Activated naive CD8-positive, alpha-beta T cell treated with anti-CD3 and anti-CD28 coated beads, Interleukin-2, amount 10 ng/mL, durations not matched to agents 7 days and 5 days (primary cell): ENCODE data around the gene B4GALT2. TPM values are rescaled to one million over a fixed set of nuclear protein-coding genes. Genes with fewer than 3 reads are reported as not detected.

Experiments
- ATAC-seq: fragments of 150-1000 bp; cut with Tn5 transposase; one replicate; pipeline ENCODE4 v1.10.0; 2021; ENCODE audit warnings: low read depth, moderate library complexity
- POLR2A ChIA-PET: fragments of 350-600 bp; sonication (Branson Sonifier 250); formaldehyde crosslinking; loops from one replicate; lab custom pipeline; 2021; ENCODE audit warnings: antibody characterized with exemption; lab: Charles Lee
- DNase-seq: peaks from one replicate; pipeline ENCODE4 v3.0.0; 2021
- H3K27ac Mint-ChIP-seq: one replicate; pipeline ENCODE4 v1.8.0; 2022; ENCODE audit warnings: mild to moderate bottlenecking, mixed read lengths
- H3K27me3 Mint-ChIP-seq: one replicate; pipeline ENCODE4 v1.8.0; 2022; ENCODE audit warnings: mild to moderate bottlenecking, moderate library complexity, mixed read lengths
- H3K36me3 Mint-ChIP-seq: one replicate; pipeline ENCODE4 v1.8.0; 2021; ENCODE audit warnings: mild to moderate bottlenecking, mixed read lengths
- H3K4me1 Mint-ChIP-seq: one replicate; pipeline ENCODE4 v1.8.0; 2021; ENCODE audit warnings: mixed read lengths
- H3K4me3 Mint-ChIP-seq: one replicate; pipeline ENCODE4 v1.8.0; 2022; ENCODE audit warnings: mild to moderate bottlenecking, moderate library complexity, mixed read lengths
- H3K9me3 Mint-ChIP-seq: one replicate; pipeline ENCODE4 v1.8.0; 2021; ENCODE audit warnings: mixed read lengths
- total RNA-seq, 2 experiments: library from RNA; stranded (reverse); gene quantifications; one replicate each; pipeline ENCODE4 v1.2.3, GENCODE V29; 2021

B4GALT2 gene
- total RNA-seq, 2 experiments from 2014 or later, result 12.5 to 13.3 TPM

DNA sequence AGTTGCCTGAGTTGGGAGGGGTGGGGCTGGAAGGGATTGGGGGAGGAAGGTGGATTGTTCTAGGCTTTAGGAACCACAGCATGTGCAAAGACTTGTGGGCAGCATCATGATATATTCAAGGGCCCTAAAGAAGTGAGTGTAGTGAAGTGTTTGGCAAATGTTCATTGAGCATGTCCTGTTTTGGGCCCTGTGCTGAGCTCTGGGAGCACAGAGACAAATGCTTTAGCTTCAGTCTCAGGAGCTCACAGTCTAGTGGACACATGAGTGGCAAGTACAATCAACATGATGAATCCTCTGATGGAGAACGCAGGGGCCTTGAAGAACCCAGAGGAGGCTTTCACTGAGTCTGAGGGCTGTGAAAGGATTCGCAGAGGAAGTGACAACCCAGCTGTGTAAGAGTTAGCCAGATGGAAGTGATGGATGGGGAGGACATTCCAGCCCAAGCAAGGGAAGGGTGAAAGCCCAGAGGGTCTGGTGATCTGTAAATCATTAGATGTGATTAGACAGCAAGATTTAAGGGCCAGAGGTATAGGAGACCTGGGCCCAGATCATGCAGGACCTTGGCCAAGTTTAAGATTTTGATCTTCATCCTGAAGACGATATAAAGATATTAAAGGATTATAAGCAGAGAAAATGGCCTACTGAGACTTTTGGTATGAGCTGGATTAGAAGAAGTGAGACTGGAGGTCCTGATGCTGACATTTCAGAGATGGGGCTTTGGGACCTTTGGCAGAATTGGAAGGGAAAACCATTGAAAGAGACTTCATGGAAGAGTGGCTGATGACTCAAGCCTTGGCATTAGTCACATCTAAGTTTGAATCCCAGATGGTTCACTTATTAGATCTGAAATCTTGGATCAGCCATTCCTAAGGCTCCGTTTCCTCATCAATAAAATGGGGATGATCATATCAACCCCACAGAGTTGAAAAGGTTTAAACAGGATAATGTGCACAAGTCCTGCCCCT lies 27.7 kb upstream of the B4GALT2 start:
- H3K4me1 Mint-ChIP-seq, result peaks cover 12% of the 10 kb centered on the region
- POLR2A ChIA-PET, result no interaction called here
- no peak overlapping the region for H3K27ac Mint-ChIP-seq
- no peak for DNase-seq
- peaks cover 3% of the 10 kb centered on the region for H3K36me3 Mint-ChIP-seq
- no peak overlapping the region for H3K4me3 Mint-ChIP-seq
- no peaks in the 10 kb centered on the region for H3K9me3 Mint-ChIP-seq
- no peaks in the 10 kb centered on the region for H3K27me3 Mint-ChIP-seq
- ATAC-seq, result no peak

DNA sequence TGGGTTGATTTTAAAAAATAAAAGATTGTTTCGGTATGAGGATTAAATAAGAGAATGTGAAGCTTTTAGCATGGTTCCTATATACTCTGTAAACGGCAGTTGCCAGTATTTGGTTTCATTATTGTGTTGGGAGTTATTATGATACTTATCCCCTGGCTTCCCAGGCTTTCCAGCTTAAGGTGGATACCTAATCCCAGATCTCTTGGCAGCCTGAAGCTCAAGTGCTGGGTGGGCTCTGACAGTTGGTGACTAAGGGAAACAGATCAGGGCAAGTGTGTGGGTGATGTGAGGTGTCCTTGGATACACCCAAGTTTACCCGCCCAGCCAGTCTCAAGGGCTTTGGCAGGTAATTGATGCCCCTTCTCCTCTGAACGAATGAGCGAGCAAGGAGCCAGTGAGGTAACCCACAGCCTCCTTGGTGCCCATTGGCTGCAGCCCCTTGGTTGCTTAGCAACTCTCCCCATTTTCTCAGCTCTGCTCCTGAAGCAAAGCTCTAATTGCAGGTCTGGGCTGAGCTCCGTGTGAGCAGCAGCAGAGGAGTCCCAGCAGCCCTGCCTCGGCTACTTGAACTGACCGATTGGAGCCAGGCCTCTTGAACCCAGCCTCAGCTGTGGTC lies 26.2 kb upstream of the B4GALT2 start:
- DNase-seq (no peak), ATAC-seq (no peak)
- Mint-ChIP-seq H3K36me3 (peaks cover 6% of the 10 kb centered on the region), H3K27me3 (no peaks in the 10 kb centered on the region), H3K27ac (no peak overlapping the region), H3K4me3 (no peak overlapping the region), H3K4me1 (peaks cover 8% of the 10 kb centered on the region), H3K9me3 (no peaks in the 10 kb centered on the region)
- POLR2A ChIA-PET, result no interaction called here

DNA sequence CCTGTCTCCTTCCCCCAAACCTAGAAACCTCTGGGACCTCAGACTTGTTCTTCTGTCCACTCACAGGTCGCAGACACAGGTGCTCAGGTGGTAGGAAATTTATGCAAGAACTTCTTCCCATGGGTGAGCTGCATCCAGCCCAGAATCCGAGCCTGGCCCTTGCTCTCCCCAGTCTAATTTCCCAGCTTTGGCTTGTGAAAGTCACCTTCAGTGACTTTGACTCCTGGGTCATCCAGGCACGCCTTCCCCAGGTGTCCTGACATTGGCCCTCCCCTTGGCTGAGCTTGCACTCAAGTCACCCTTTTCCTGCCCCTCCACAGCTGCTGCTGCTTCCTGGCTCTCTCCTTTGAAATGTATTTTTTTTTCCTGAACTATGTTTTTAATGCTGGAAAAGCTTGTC lies 25.6 kb upstream of the B4GALT2 start:
- H3K36me3 Mint-ChIP-seq, result peaks cover 6% of the 10 kb centered on the region

DNA sequence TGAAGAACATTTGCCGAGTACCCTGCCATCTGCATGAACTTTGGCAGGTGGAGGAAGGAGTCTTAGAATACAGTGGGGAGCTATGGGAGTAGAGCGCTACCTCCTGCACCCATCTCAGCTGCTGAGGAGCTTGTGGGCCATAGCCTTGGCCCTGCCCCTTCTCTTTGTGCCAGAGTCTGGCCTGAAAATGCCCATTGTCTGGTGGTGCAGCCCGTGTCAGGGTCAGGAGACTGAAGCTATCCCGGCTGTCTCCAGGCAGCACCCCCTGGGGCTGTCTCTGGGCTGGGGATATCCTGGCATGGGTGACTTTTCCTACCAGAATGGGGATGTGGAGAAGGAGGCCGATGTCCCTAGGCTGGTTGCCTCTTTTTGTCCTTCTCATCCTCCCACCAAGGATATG lies 25.0 kb upstream of the B4GALT2 start:
- POLR2A ChIA-PET, result no interaction called here

More for the DNA sequence above, 25.6 kb upstream of the B4GALT2 start:
- POLR2A ChIA-PET, result no interaction called here
- ATAC-seq, result no peak
- Mint-ChIP-seq H3K27ac (no peak overlapping the region), H3K9me3 (no peaks in the 10 kb centered on the region), H3K4me3 (no peak overlapping the region), H3K4me1 (peaks cover 3% of the 10 kb centered on the region), H3K27me3 (no peaks in the 10 kb centered on the region)
- DNase-seq, result no peak

DNA sequence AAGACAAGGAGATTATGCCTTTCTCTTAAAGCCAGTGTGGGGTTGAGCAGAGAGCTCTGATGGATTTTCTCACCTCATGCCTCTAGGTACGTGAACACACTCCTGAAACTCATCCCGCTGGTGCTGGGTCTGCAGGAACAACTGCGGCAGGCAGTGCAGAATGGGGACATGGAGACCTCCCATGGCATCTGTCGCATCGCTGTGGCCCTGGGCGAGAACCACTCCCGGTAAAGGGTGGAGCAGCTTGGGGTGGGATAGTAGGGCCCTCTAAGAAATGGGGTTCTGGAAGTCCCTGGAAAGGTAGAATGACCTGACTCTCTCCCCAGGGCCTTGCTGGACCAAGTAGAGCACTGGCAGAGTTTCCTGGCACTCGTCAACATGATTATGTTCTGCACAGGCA lies 22.8 kb upstream of the B4GALT2 start:
- POLR2A ChIA-PET, result interaction anchor here (1.1 kb wide), 1 partner anchor 45 kb away, joined by 4 read pairs; no protein-coding TSS in a partner anchor
- Mint-ChIP-seq H3K36me3 (peaks cover 5% of the 10 kb centered on the region), H3K9me3 (no peaks in the 10 kb centered on the region), H3K27ac (no peak overlapping the region), H3K4me1 (no peaks in the 10 kb centered on the region), H3K4me3 (no peak overlapping the region), H3K27me3 (no peaks in the 10 kb centered on the region)
- DNase-seq (no peak), ATAC-seq (no peak)

More for the DNA sequence above, 25.0 kb upstream of the B4GALT2 start:
- H3K36me3 Mint-ChIP-seq, result peaks cover 6% of the 10 kb centered on the region
- no peaks in the 10 kb centered on the region for H3K9me3 Mint-ChIP-seq
- ATAC-seq (no peak), DNase-seq (no peak)
- no peak overlapping the region for H3K27ac Mint-ChIP-seq
- H3K4me1 Mint-ChIP-seq, result no peaks in the 10 kb centered on the region
- no peak overlapping the region for H3K4me3 Mint-ChIP-seq
- H3K27me3 Mint-ChIP-seq, result no peaks in the 10 kb centered on the region

DNA sequence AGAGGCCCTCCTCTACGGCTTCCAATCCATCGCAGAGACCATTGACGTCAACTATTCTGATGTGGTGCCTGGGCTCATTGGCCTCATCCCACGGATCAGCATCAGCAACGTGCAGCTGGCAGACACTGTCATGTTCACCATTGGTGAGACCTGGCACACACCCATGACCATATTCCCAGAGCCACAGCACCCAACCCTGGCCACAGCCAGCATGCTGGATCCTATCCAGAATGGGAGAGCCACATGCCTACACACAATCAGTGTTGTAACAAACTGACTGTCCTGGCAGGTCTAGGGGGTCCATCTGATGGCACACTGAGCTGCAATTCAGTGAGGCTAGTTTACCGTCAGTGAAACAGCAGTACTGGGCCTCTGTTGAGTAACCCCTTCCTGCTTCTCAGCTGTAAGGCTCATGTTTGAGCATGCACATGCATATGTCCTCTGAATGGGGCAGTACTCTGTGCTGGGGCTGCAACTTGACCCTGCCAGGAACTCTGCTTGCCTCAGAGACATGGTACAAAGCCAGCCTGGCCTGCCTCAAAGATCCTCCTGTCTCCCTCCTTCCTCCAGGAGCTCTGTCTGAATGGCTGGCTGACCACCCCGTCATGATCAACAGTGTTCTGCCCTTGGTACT lies 21.5 kb upstream of the B4GALT2 start:
- H3K9me3 Mint-ChIP-seq, result no peaks in the 10 kb centered on the region
- no peak for ATAC-seq
- no peak overlapping the region for H3K4me3 Mint-ChIP-seq
- H3K27me3 Mint-ChIP-seq, result no peaks in the 10 kb centered on the region
- POLR2A ChIA-PET, result interaction anchor here (1.1 kb wide), 1 partner anchor 46 kb away, joined by 4 read pairs; no protein-coding TSS in a partner anchor
- peaks cover 7% of the 10 kb centered on the region for H3K36me3 Mint-ChIP-seq
- DNase-seq, result no peak
- peaks cover 4% of the 10 kb centered on the region for H3K4me1 Mint-ChIP-seq
- H3K27ac Mint-ChIP-seq, result no peak overlapping the region

DNA sequence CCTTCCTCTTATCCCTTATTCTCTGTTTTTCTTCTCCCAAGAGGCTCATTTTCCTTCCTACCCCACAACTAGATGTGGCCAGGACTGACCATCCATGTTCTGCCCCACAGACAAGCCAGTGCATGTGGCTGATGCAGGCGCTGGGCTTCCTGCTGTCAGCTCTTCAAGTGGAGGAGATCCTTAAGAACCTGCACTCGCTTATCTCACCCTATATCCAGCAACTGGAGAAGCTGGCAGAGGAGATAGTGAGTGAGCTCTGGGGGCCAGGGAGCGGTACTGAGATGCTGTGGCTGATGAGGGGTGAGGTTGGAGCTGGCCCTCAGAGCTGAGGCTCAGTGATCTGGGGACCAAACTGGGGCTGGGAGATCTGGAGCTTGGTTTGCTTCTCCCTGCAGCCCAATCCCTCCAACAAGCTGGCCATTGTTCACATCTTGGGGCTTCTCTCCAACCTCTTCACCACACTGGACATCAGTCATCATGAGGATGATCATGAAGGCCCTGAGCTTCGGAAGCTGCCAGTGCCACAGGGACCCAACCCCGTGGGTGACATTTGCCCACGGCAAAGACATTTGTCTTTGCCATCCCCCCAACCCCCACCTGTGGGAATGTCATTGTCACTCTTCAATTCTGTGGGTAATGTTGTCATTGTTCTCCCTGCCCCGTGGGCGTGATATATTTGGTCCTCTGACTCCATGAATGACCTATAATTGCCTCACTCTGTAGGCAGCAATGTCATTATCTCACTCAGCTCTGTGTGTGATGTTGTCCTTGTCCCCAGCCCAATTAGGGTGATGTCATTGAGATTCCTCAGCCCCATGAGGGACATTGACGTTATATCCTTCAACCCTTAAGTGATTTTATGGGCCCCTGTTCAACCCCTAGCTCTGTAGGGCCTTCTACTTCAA lies 20.4 kb upstream of the B4GALT2 start:
- no peak overlapping the region for H3K4me3 Mint-ChIP-seq
- ATAC-seq, result no peak
- no peak overlapping the region for H3K27ac Mint-ChIP-seq
- H3K4me1 Mint-ChIP-seq, result peaks cover 8% of the 10 kb centered on the region
- no peak for DNase-seq
- H3K36me3 Mint-ChIP-seq, result peaks cover 7% of the 10 kb centered on the region
- H3K9me3 Mint-ChIP-seq, result no peaks in the 10 kb centered on the region
- POLR2A ChIA-PET, result interaction anchor here (1.2 kb wide), 1 partner anchor 9 kb away, joined by 3 read pairs; no protein-coding TSS in a partner anchor
- H3K27me3 Mint-ChIP-seq, result no peaks in the 10 kb centered on the region

DNA sequence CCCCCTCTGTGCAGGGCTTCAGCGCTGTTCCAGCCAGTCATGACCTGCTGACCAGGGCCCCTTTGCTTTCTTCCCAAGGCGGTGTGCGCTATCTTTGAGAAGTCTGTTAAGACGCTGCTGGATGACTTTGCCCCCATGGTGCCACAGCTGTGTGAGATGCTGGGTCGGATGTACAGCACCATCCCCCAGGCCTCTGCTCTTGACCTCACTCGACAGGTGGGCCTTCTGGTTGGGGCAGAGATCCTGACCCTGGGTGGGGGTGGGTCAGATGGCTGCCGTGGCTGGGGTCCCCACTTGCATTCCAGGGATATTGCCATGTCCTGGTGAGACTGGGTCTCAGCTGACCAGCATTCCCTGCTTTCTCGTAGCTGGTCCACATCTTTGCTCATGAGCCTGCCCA lies 18.2 kb upstream of the B4GALT2 start:
- POLR2A ChIA-PET, result no interaction called here
- ATAC-seq (no peak), DNase-seq (no peak)
- H3K36me3 Mint-ChIP-seq, result peaks cover 7% of the 10 kb centered on the region
- H3K4me1 Mint-ChIP-seq, result peaks cover 8% of the 10 kb centered on the region
- H3K27me3 Mint-ChIP-seq, result no peaks in the 10 kb centered on the region
- no peak overlapping the region for H3K27ac Mint-ChIP-seq
- no peak overlapping the region for H3K4me3 Mint-ChIP-seq
- no peaks in the 10 kb centered on the region for H3K9me3 Mint-ChIP-seq

DNA sequence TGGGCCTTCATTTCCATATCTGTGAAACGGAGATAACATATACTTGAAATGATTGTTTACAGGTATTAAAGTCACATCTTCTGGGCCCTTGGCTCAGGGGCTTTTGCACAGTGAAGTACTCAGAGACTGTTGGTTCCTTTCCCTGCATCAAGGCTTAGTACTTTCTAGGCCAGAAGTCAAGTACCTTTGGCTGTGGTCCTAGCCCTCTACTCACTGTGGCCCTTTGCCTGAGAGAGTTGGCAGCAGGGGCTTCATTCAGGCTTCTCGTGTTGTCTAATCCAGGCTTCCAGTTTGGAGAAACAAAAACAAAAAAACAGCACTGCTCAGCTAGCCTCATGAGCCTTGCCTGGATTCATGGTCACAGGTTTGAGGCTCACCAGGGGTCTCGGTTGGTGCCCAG lies 17.3 kb upstream of the B4GALT2 start:
- Mint-ChIP-seq H3K9me3 (no peaks in the 10 kb centered on the region), H3K4me1 (peaks cover 8% of the 10 kb centered on the region), H3K4me3 (no peak overlapping the region), H3K27ac (no peak overlapping the region), H3K36me3 (peaks cover 7% of the 10 kb centered on the region), H3K27me3 (no peaks in the 10 kb centered on the region)
- POLR2A ChIA-PET, result no interaction called here
- ATAC-seq (no peak), DNase-seq (no peak)

DNA sequence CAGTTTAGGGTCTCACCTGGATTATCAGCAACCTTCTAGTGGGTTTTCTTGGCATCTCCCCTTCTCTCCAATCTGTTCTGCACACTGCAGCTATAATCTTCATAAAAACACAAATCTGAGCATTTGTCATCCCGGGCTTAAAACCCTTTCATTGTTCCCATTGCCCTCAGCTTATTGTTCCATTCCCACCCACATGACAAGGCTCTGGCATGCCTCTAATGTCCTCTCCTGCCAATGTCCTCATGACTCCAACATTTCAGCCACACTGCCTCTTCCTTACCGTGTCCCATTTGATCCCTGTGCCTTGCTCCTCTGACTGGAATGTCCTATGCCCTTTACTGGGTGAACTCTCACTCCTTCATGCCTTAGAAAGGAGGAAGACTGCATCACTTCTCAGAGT lies 16.7 kb upstream of the B4GALT2 start:
- Mint-ChIP-seq H3K9me3 (no peaks in the 10 kb centered on the region), H3K27ac (no peak overlapping the region)

DNA sequence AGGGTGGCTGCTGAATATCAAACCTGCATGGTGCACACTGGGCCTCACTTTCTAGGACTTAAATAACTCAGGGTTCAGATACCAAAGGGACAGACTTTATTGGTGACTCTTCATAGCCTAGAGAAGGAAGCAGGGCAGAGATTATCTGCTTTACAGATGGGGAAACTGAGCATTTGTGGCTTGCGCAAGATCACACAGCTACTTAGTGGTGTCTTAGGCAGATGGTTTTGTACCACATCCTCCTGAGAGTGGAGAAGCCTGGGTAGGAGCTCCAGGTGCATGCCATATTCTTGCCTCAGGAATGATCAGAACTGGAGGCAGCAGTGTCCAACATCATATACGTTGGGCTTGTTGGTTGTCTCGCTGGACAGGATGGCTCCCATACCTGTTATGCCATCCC lies 16.0 kb upstream of the B4GALT2 start:
- Mint-ChIP-seq H3K27ac (no peak overlapping the region), H3K4me1 (peaks cover 8% of the 10 kb centered on the region), H3K4me3 (no peak overlapping the region), H3K9me3 (no peaks in the 10 kb centered on the region), H3K36me3 (peaks cover 4% of the 10 kb centered on the region), H3K27me3 (no peaks in the 10 kb centered on the region)
- POLR2A ChIA-PET, result no interaction called here
- ATAC-seq, result no peak
- DNase-seq, result no peak

More for the DNA sequence above, 16.7 kb upstream of the B4GALT2 start:
- POLR2A ChIA-PET, result no interaction called here
- Mint-ChIP-seq H3K27me3 (no peaks in the 10 kb centered on the region), H3K4me1 (peaks cover 8% of the 10 kb centered on the region), H3K36me3 (peaks cover 4% of the 10 kb centered on the region), H3K4me3 (no peak overlapping the region)
- ATAC-seq (no peak), DNase-seq (no peak)

DNA sequence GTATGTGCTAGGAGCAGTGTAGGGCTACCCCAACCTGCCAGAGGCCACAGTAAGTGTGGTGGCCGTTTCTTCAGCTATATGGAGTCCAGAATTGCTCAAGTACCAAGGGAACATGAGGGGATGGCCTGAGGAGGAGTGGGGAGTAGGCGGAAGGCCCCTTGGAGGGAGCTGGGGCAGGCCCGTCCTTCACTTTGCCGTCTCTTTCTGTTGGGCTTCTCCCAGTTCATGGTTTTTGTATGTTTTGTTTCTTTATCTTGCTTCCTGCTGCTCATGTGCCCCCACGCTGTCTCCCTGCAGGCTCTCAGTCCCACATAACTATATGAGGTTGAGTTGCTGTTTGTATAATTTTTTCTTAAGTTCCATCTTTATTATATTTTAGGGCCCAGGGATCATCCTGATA lies 15.1 kb upstream of the B4GALT2 start:
- POLR2A ChIA-PET, result no interaction called here
- DNase-seq (no peak), ATAC-seq (no peak)
- H3K27me3 Mint-ChIP-seq, result no peaks in the 10 kb centered on the region
- H3K4me1 Mint-ChIP-seq, result peaks cover 8% of the 10 kb centered on the region
- no peak overlapping the region for H3K4me3 Mint-ChIP-seq
- H3K9me3 Mint-ChIP-seq, result no peaks in the 10 kb centered on the region
- peaks cover 4% of the 10 kb centered on the region for H3K36me3 Mint-ChIP-seq
- H3K27ac Mint-ChIP-seq, result no peak overlapping the region

DNA sequence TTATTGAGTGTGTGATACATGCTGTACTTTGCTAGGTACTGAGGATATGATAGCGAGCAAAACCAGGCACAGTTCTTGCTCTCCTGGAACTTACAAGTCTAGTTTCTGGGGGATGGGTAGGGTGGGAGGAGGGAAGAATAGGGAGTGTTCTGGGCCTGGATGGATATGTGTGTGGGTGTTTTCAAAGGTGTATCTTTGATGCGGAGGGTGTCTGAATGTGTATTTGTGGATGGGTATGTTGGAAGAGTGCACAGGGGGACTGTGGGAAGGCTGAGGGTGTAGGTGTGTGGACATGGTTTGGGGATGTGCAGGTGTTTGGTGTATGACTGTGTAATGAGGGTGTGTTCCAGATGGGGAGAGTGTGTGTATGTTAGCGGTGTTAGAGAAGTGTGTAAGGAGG lies 13.7 kb upstream of the B4GALT2 start:
- POLR2A ChIA-PET, result no interaction called here
- no peak for ATAC-seq
- no peak for DNase-seq

More for the DNA sequence above, 13.7 kb upstream of the B4GALT2 start:
- no peaks in the 10 kb centered on the region for H3K27me3 Mint-ChIP-seq
- H3K4me3 Mint-ChIP-seq, result no peak overlapping the region
- H3K4me1 Mint-ChIP-seq, result peaks cover 15% of the 10 kb centered on the region
- H3K36me3 Mint-ChIP-seq, result peaks cover 4% of the 10 kb centered on the region
- no peaks in the 10 kb centered on the region for H3K9me3 Mint-ChIP-seq
- no peak overlapping the region for H3K27ac Mint-ChIP-seq
